Skeletal muscle tissue (tissue), 4 donors: ENCODE measurements around the gene CCNY. TPM values are rescaled to one million over a fixed set of nuclear protein-coding genes. Genes with fewer than 3 reads are reported as not detected.
"Not testable (repeated sequence)": the region's sequence is repeated elsewhere in the genome, so short reads cannot be mapped to it uniquely, and the experiment has no call there.

ENCODE experiments used
- H3K27ac ChIP-seq: one replicate; pipeline ENCODE4 v1.7.0; 2013; ENCODE audit warnings: mild to moderate bottlenecking, low read depth, low read length, inconsistent platforms
- H3K27me3 ChIP-seq, 3 donors: one replicate each; pipeline ENCODE4 v1.7.0; 2013; ENCODE audit warnings: low read length in 3 of 3; ENCODE audit not compliant: control insufficient read depth in 3 of 3, insufficient read depth in 3 of 3
- H3K36me3 ChIP-seq, 3 donors: one replicate each; pipeline ENCODE4 v1.7.0; 2013; ENCODE audit warnings: low read length in 3 of 3; ENCODE audit not compliant: control insufficient read depth in 3 of 3, insufficient read depth in 3 of 3
- H3K4me1 ChIP-seq, 3 donors: one replicate each; pipeline ENCODE4 v1.7.0; 2013; ENCODE audit warnings: low read length in 3 of 3, mild to moderate bottlenecking in 3 of 3; ENCODE audit not compliant: control insufficient read depth in 3 of 3, insufficient read depth in 3 of 3
- H3K4me3 ChIP-seq, 3 donors: one replicate each; pipeline ENCODE4 v1.7.0; 2013; ENCODE audit warnings: low read length in 3 of 3
- H3K9ac ChIP-seq, 3 donors: one replicate each; pipeline ENCODE4 v1.7.0; 2013; ENCODE audit warnings: low read length in 3 of 3, mild to moderate bottlenecking in 3 of 3, moderate library complexity in 2 of 3, low read depth in 1 of 3
- H3K9me3 ChIP-seq, 3 donors: one replicate each; pipeline ENCODE4 v1.7.0; 2013; ENCODE audit warnings: low read length in 3 of 3; ENCODE audit not compliant: control insufficient read depth in 3 of 3
- total RNA-seq: library from RNA; depleted of rRNA; stranded (reverse); fragments of >200 nt; gene quantifications from one replicate; pipeline ENCODE4 v1.2.3, GENCODE V29; 2014
- donor health status: Osteomylitis.

Gene CCNY
- total RNA-seq, 1 donor from 2014 or later = 45.9 TPM

GRCh38 chr10:35412003-35412723 lies 75.9 kb downstream of the CCNY start:
- no peaks in the 10 kb centered on the region for H3K36me3 ChIP-seq
- H3K4me1 ChIP-seq = peaks cover 29 to 50% (median 38%) of the 10 kb centered on the region in 3 donors
- H3K4me3 ChIP-seq = no peak overlapping the region
- no peaks in the 10 kb centered on the region for H3K27me3 ChIP-seq
- H3K9me3 ChIP-seq = no peaks in the 10 kb centered on the region
- no peak overlapping the region for H3K27ac ChIP-seq
- peak overlapping the region in 1 of 3 donors; percentile 8 for H3K9ac ChIP-seq

- no peak overlapping the region for H3K4me3 ChIP-seq
Measured at GRCh38 chr10:35412900-35413491, 76.7 kb downstream of the CCNY start.

GRCh38 chr10:35413985-35414861 lies 77.9 kb downstream of the CCNY start:
- Histone ChIP-seq H3K27ac (no peak overlapping the region), H3K27me3 (no peaks in the 10 kb centered on the region), H3K36me3 (no peaks in the 10 kb centered on the region), H3K4me3 (no peak overlapping the region), H3K9ac (no peak overlapping the region), H3K4me1 (peaks cover 23 to 43% (median 32%) of the 10 kb centered on the region in 3 donors), H3K9me3 (no peaks in the 10 kb centered on the region)

More at GRCh38 chr10:35412900-35413491, 76.7 kb downstream of the CCNY start:
- Histone ChIP-seq H3K36me3 (no peaks in the 10 kb centered on the region), H3K9me3 (no peaks in the 10 kb centered on the region), H3K27ac (no peak overlapping the region), H3K9ac (no peak overlapping the region), H3K4me1 (peaks cover 29 to 50% (median 38%) of the 10 kb centered on the region in 3 donors), H3K27me3 (no peaks in the 10 kb centered on the region)

- Histone ChIP-seq H3K9ac (no peak overlapping the region), H3K36me3 (no peaks in the 10 kb centered on the region), H3K4me1 (peaks cover 22 to 38% (median 29%) of the 10 kb centered on the region in 3 donors), H3K27me3 (no peaks in the 10 kb centered on the region), H3K27ac (no peak overlapping the region), H3K4me3 (no peak overlapping the region), H3K9me3 (no peaks in the 10 kb centered on the region)
Measured at GRCh38 chr10:35415505-35415904, 79.2 kb downstream of the CCNY start.

- Histone ChIP-seq H3K9me3 (no peaks in the 10 kb centered on the region), H3K4me3 (no peak overlapping the region), H3K27me3 (no peaks in the 10 kb centered on the region), H3K9ac (no peak overlapping the region), H3K27ac (no peak overlapping the region), H3K36me3 (no peaks in the 10 kb centered on the region), H3K4me1 (peaks cover 33 to 44% (median 38%) of the 10 kb centered on the region in 3 donors)
Measured at GRCh38 chr10:35416619-35417312, 80.5 kb downstream of the CCNY start.

- Histone ChIP-seq H3K9ac (no peak overlapping the region), H3K4me1 (peaks cover 32 to 42% (median 34%) of the 10 kb centered on the region in 3 donors), H3K27me3 (no peaks in the 10 kb centered on the region), H3K27ac (no peak overlapping the region), H3K9me3 (no peaks in the 10 kb centered on the region), H3K36me3 (no peaks in the 10 kb centered on the region), H3K4me3 (no peak overlapping the region)
Measured at GRCh38 chr10:35417313-35417625, 81.0 kb downstream of the CCNY start.

- Histone ChIP-seq H3K36me3 (no peaks in the 10 kb centered on the region), H3K9ac (no peak overlapping the region), H3K9me3 (no peaks in the 10 kb centered on the region), H3K4me1 (peaks cover 34 to 42% (median 34%) of the 10 kb centered on the region in 3 donors), H3K27me3 (no peaks in the 10 kb centered on the region), H3K27ac (no peak overlapping the region), H3K4me3 (no peak overlapping the region)
Measured at GRCh38 chr10:35417795-35418194, 81.5 kb downstream of the CCNY start.

- H3K9ac ChIP-seq, H3K27me3 ChIP-seq, H3K36me3 ChIP-seq, H3K9me3 ChIP-seq, H3K4me3 ChIP-seq, H3K27ac ChIP-seq: not testable (repeated sequence)
- H3K4me1 ChIP-seq = peaks cover 30 to 37% (median 34%) of the 10 kb centered on the region in 3 donors
Measured at GRCh38 chr10:35418580-35418979, 82.3 kb downstream of the CCNY start.

GRCh38 chr10:35420044-35420443 lies 83.7 kb downstream of the CCNY start:
- no peaks in the 10 kb centered on the region for H3K36me3 ChIP-seq
- H3K4me1 ChIP-seq = peaks cover 29 to 40% (median 38%) of the 10 kb centered on the region in 3 donors
- H3K9ac ChIP-seq = no peak overlapping the region
- no peak overlapping the region for H3K27ac ChIP-seq
- H3K4me3 ChIP-seq = no peak overlapping the region
- H3K9me3 ChIP-seq = no peaks in the 10 kb centered on the region
- H3K27me3 ChIP-seq = no peaks in the 10 kb centered on the region
